Breast epithelium (tissue), 3 donors: ENCODE measurements around the gene NCAPG2.

ENCODE experiments used
- POLR2A ChIP-seq: fragments of 450-650 bp; IDR thresholded peaks from one replicate; pipeline ENCODE4 v1.6.1; 2016; ENCODE audit warnings: antibody characterized with exemption, mild to moderate bottlenecking, moderate library complexity
- POLR2AphosphoS5 ChIP-seq, 3 donors: sonication (generic); formaldehyde crosslinking; IDR thresholded peaks; one replicate each; pipeline ENCODE4 v1.6.1; 2017; ENCODE audit warnings: antibody characterized with exemption in 3 of 3
- TF ChIP-seq, protein P1 (sequence below), 3 donors: fragments of 450-650 bp; IDR thresholded peaks; one replicate each; pipeline ENCODE4 v1.5.1; 2016 to 2017; ENCODE audit warnings: antibody characterized with exemption in 3 of 3, mild to moderate bottlenecking in 3 of 3, moderate library complexity in 3 of 3

DNA sequence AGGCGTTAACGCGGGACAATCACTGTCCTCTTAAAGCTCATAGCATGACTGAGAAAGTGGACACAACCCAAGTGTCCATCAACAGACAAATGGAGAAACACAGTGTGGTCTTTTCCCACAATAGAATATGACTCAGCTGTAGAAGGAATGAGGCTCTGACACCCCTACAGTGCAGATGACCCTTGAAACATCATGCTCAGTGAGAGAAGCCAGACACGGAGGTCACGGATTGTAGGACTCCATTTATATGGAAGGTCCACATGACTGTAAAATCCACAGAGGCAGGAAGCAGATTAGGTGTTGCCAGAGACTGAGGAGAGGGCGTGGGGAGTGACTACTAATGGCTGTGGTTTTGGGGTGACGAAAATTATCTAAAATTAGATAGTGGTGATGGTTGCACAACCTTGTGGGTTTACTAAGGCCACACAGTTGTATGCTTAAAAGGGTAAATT is 6.1 kb upstream of the NCAPG2 start:
- TF ChIP-seq, protein P1, sequence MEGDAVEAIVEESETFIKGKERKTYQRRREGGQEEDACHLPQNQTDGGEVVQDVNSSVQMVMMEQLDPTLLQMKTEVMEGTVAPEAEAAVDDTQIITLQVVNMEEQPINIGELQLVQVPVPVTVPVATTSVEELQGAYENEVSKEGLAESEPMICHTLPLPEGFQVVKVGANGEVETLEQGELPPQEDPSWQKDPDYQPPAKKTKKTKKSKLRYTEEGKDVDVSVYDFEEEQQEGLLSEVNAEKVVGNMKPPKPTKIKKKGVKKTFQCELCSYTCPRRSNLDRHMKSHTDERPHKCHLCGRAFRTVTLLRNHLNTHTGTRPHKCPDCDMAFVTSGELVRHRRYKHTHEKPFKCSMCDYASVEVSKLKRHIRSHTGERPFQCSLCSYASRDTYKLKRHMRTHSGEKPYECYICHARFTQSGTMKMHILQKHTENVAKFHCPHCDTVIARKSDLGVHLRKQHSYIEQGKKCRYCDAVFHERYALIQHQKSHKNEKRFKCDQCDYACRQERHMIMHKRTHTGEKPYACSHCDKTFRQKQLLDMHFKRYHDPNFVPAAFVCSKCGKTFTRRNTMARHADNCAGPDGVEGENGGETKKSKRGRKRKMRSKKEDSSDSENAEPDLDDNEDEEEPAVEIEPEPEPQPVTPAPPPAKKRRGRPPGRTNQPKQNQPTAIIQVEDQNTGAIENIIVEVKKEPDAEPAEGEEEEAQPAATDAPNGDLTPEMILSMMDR (IDR thresholded peaks at IDR 0.05) = no peak
- TF ChIP-seq POLR2AphosphoS5 (IDR thresholded peaks at IDR 0.05) (no peak), POLR2A (no peak)
